Activated CD4-positive, alpha-beta T cell treated with anti-CD3 and anti-CD28 coated beads for 48 hours (primary cell): Measurements from ENCODE around the gene FIGLA.

Source experiments
- DNase-seq: peaks from one replicate; pipeline ENCODE4 v3.0.0-alpha.2; 2020

The FIGLA gene

GRCh38 chr2:70790136-70790828, at the start of gene FIGLA:
Gene FIGLA (minus strand): TSS chr2:70790643. CDS start chr2:70790638, 5 bp downstream.
- no peak for DNase-seq

- no peak for DNase-seq
Measured at GRCh38 chr2:70837980-70838925, 47.8 kb upstream of the FIGLA start.

GRCh38 chr2:70835643-70836042, 45.2 kb upstream of the FIGLA start, which contains the start of gene CD207:
Gene CD207 (minus strand): TSS chr2:70835816. CDS start chr2:70835776, 40 bp downstream.
- no peak for DNase-seq

GRCh38 chr2:70834881-70835280, 44.4 kb upstream of the FIGLA start:
- DNase-seq, result no peak

GRCh38 chr2:70834106-70834505, 43.7 kb upstream of the FIGLA start:
- no peak for DNase-seq

GRCh38 chr2:70833246-70833645, 42.8 kb upstream of the FIGLA start:
- no peak for DNase-seq

- no peak for DNase-seq
Measured at GRCh38 chr2:70832386-70832785, 41.9 kb upstream of the FIGLA start.

- no peak for DNase-seq
Measured at GRCh38 chr2:70831861-70832260, 41.4 kb upstream of the FIGLA start.

GRCh38 chr2:70830366-70830765, 39.9 kb upstream of the FIGLA start:
- DNase-seq, result no peak

- DNase-seq, result no peak
Measured at GRCh38 chr2:70829916-70830315, 39.5 kb upstream of the FIGLA start.

- DNase-seq, result no peak
Measured at GRCh38 chr2:70828914-70829824, 38.7 kb upstream of the FIGLA start.

- no peak for DNase-seq
Measured at GRCh38 chr2:70828115-70828514, 37.7 kb upstream of the FIGLA start.

- DNase-seq, result no peak
Measured at GRCh38 chr2:70827388-70827787, 36.9 kb upstream of the FIGLA start.

- DNase-seq, result no peak
Measured at GRCh38 chr2:70826696-70827350, 36.4 kb upstream of the FIGLA start.

GRCh38 chr2:70823249-70823648, 32.8 kb upstream of the FIGLA start:
- DNase-seq, result no peak

- no peak for DNase-seq
Measured at GRCh38 chr2:70822843-70823242, 32.4 kb upstream of the FIGLA start.

- no peak for DNase-seq
Measured at GRCh38 chr2:70820499-70820898, 30.1 kb upstream of the FIGLA start, which contains the start of gene CLEC4F. Gene CLEC4F (minus strand): TSS chr2:70820599. CDS start chr2:70820523, 76 bp downstream.

GRCh38 chr2:70817284-70817954, 27.0 kb upstream of the FIGLA start:
- DNase-seq, result no peak

GRCh38 chr2:70816726-70817125, 26.3 kb upstream of the FIGLA start:
- DNase-seq, result no peak

- no peak for DNase-seq
Measured at GRCh38 chr2:70808983-70809958, 18.8 kb upstream of the FIGLA start.

GRCh38 chr2:70807828-70808118, 17.3 kb upstream of the FIGLA start:
- no peak for DNase-seq
